ENCODE results near the gene FOXF1. TPM values are rescaled to one million over a fixed set of nuclear protein-coding genes. Genes with fewer than 3 reads are reported as not detected.

The FOXF1 gene
- total and polyA plus RNA-seq, 8 donors, result 15.7 to 37.9 (median 22.3) TPM

DNA sequence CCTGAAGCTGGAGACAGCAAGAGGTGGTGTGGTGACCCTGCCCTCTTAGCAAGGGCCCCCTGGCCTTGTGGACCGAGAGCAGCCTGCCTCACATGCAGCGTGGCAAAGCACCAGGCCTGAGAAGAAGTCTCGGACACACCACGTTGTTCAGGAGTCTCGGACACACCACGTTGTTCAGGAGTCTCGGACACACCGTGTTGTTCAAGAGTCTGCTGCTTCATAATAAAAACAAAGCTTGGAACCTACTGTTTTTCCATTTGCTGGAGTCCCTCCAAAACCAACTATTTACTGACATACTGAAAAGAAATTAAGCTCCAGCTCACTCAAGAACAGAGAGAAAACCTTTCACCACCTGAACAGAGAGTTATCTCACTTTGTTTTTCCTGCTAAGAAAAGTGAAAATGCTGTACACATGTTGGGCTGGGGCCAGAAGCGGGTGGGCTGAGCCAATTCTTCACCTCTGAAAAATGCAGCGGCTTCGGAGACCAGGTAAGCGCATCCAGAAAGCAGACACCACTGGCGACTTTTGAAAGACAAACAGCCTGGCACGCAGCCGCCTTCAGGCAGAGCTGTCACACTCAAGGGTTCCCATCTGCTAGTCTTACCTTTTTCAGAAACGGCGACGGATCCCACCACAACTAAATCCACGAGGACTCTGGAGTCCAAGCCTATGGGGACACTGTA, 35.8 kb downstream of the FOXF1 start:
- peaks cover 26 to 100% (median 99%) of the 10 kb centered on the region in 4 donors for H3K36me3 ChIP-seq
- no peak overlapping the region for H3K27ac ChIP-seq
- no peaks in the 10 kb centered on the region for H3K27me3 ChIP-seq
- DNase-seq, result no peak
- intact Hi-C loops (cut with DNase I; ENCODE audit: low total_unique reads), result no loop called here
- H3K4me1 ChIP-seq, result no peaks in the 10 kb centered on the region
- 90 to 93% (median 91%) methylated on average over 19 of the region's 19 CpGs for WGBS, 5 donors
- no peak overlapping the region for H3K4me3 ChIP-seq
- no peaks in the 10 kb centered on the region for H3K9me3 ChIP-seq
- TF ChIP-seq POLR2A (IDR thresholded peaks at IDR 0.05) (no peak), EP300 (IDR thresholded peaks at IDR 0.05) (no peak)

- H3K4me3 ChIP-seq, result no peak overlapping the region
- TF ChIP-seq, protein P1, sequence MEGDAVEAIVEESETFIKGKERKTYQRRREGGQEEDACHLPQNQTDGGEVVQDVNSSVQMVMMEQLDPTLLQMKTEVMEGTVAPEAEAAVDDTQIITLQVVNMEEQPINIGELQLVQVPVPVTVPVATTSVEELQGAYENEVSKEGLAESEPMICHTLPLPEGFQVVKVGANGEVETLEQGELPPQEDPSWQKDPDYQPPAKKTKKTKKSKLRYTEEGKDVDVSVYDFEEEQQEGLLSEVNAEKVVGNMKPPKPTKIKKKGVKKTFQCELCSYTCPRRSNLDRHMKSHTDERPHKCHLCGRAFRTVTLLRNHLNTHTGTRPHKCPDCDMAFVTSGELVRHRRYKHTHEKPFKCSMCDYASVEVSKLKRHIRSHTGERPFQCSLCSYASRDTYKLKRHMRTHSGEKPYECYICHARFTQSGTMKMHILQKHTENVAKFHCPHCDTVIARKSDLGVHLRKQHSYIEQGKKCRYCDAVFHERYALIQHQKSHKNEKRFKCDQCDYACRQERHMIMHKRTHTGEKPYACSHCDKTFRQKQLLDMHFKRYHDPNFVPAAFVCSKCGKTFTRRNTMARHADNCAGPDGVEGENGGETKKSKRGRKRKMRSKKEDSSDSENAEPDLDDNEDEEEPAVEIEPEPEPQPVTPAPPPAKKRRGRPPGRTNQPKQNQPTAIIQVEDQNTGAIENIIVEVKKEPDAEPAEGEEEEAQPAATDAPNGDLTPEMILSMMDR (IDR thresholded peaks at IDR 0.05), result no peak
- TF ChIP-seq POLR2A (IDR thresholded peaks at IDR 0.05), result no peak
- TF ChIP-seq EP300 (IDR thresholded peaks at IDR 0.05), result no peak
- no peak for TF ChIP-seq POLR2AphosphoS5 (IDR thresholded peaks at IDR 0.05)
- peaks cover 20 to 100% (median 99%) of the 10 kb centered on the region in 4 donors for H3K36me3 ChIP-seq
- no peaks in the 10 kb centered on the region for H3K4me1 ChIP-seq
- intact Hi-C loops (cut with DNase I; ENCODE audit: low total_unique reads), result no loop called here
- DNase-seq, result no peak
- H3K27me3 ChIP-seq, result no peaks in the 10 kb centered on the region
- 90 to 93% (median 92%) methylated on average over 8 of the region's 8 CpGs for WGBS, 5 donors
- no peaks in the 10 kb centered on the region for H3K9me3 ChIP-seq
- no peak overlapping the region for H3K27ac ChIP-seq
Observed at GRCh38 chr16:86546638-86547013, 36.3 kb downstream of the FOXF1 start.

DNA sequence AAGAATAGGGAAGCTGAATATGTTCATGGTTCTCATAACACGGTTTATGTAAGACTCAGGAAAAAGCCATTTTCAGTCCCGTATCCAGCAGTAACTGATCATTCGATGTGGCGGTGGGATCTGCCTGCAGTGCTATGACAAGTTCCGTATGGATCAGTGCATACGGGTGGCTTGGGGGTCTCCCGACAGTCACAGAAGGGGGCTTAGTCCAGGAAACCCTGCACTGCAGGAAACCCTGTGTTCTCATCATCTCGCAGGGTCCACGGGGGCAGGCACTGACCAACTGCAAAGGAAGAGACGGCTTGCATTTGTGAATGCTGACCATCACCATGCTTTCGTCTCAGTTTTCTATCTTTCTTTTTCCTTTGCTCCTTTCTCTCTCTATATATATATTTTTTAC, 37.0 kb downstream of the FOXF1 start:
- H3K36me3 ChIP-seq, result peaks cover 14 to 100% (median 99%) of the 10 kb centered on the region in 4 donors
- 93 to 97% (median 96%) methylated on average over 11 of the region's 11 CpGs for WGBS, 5 donors
- no peak overlapping the region for H3K4me3 ChIP-seq
- no peaks in the 10 kb centered on the region for H3K27me3 ChIP-seq
- H3K27ac ChIP-seq, result no peak overlapping the region
- TF ChIP-seq, protein P1 (IDR thresholded peaks at IDR 0.05), result no peak
- TF ChIP-seq POLR2A (IDR thresholded peaks at IDR 0.05), result no peak
- TF ChIP-seq EP300 (IDR thresholded peaks at IDR 0.05), result no peak
- no peak for TF ChIP-seq POLR2AphosphoS5 (IDR thresholded peaks at IDR 0.05)
- DNase-seq, result no peak
- intact Hi-C loops (cut with DNase I; ENCODE audit: low total_unique reads), result no loop called here
- peaks cover 0 to under 1% (median 0%) of the 10 kb centered on the region in 4 donors for H3K4me1 ChIP-seq
- H3K9me3 ChIP-seq, result no peaks in the 10 kb centered on the region

GRCh38 chr16:86549076-86549892, 39.0 kb downstream of the FOXF1 start:
- Histone ChIP-seq H3K9me3 (no peaks in the 10 kb centered on the region), H3K27me3 (no peaks in the 10 kb centered on the region), H3K4me3 (no peak overlapping the region), H3K27ac (no peak overlapping the region), H3K36me3 (peaks cover 8 to 85% (median 81%) of the 10 kb centered on the region in 4 donors), H3K4me1 (peaks cover 3 to 20% (median 12%) of the 10 kb centered on the region in 4 donors)
- DNase-seq, result no peak
- WGBS, 5 donors, result 68 to 84% (median 80%) methylated on average over 7 to 8 of the region's 8 CpGs
- intact Hi-C loops (cut with DNase I; ENCODE audit: low total_unique reads), result no loop called here
- TF ChIP-seq EP300 (IDR thresholded peaks at IDR 0.05) (no peak), POLR2AphosphoS5 (IDR thresholded peaks at IDR 0.05) (no peak), POLR2A (IDR thresholded peaks at IDR 0.05) (no peak)
- TF ChIP-seq, protein P1 (IDR thresholded peaks at IDR 0.05), result no peak
